ENCODE measurements around the gene MACF1. TPM values are rescaled to one million over a fixed set of nuclear protein-coding genes. Genes with fewer than 3 reads are reported as not detected.

Gene MACF1
- total RNA-seq, 1 donor from 2014 or later, result 396 TPM

DNA sequence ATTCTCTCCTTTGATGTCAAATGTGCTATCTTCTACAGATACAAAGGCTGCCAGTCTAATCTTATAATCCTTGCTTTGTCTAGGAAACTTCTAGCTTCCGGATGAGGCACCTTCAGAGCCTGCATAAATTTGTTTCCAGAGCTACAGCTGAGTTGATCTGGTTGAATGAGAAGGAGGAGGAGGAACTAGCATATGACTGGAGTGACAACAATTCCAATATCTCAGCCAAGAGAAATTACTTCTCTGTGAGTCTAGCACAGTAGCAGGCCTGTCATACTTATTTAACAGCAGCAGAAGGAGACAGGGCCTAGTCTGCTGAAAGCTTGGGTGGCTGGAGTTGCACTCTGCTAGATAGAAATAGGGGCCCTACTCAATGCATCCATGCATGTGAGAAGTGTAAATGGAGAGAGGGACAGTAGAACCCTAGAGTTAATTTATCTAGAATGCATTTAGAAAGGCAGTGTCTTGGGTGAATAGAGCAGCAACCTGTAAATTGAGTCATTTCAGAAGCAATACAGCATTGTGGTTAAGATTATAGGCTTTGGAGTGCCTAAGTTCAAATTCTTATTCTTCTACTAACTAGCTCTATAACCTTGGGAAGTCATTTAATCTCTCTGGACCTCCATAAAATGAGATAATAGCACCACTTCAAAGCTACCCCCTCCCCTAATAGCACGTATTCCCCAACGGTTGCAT lies 89.0 kb downstream of the MACF1 start:
- intact Hi-C loops (cut with micrococcal nuclease), result no loop called here

- intact Hi-C loops (cut with micrococcal nuclease), result no loop called here
Measured at GRCh38 chr1:39294531-39294930, 90.0 kb downstream of the MACF1 start.

- intact Hi-C loops (cut with micrococcal nuclease), result no loop called here
Measured at GRCh38 chr1:39295901-39296300, 91.4 kb downstream of the MACF1 start.

GRCh38 chr1:39297551-39297950 lies 93.1 kb downstream of the MACF1 start:
- intact Hi-C loops (cut with micrococcal nuclease), result no loop called here

- intact Hi-C loops (cut with micrococcal nuclease), result no loop called here
Measured at GRCh38 chr1:39301606-39302005, 97.1 kb downstream of the MACF1 start.

GRCh38 chr1:39305555-39305954 lies 101.1 kb downstream of the MACF1 start:
- intact Hi-C loops (cut with micrococcal nuclease), result no loop called here

DNA sequence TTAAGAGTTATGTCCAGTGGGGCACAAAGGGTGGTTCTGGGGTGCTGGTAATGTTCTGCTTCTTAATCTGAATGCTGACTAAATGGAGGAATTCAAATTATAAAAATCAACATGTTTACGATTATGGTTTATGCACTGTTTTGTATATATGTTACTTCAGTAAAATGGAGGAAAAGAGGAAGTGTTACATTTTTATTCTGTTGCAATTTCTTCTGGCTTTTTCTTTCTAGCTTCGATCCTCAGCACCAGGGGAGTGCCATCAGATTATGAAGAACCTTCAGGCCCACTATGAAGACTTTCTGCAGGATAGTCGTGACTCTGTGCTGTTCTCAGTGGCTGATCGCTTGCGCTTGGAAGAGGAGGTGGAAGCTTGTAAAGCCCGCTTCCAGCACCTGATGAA lies 105.5 kb downstream of the MACF1 start:
- intact Hi-C loops (cut with micrococcal nuclease), result loop anchor here (10.0 kb wide), 1 partner anchor 255 kb away; no protein-coding TSS in a partner anchor

DNA sequence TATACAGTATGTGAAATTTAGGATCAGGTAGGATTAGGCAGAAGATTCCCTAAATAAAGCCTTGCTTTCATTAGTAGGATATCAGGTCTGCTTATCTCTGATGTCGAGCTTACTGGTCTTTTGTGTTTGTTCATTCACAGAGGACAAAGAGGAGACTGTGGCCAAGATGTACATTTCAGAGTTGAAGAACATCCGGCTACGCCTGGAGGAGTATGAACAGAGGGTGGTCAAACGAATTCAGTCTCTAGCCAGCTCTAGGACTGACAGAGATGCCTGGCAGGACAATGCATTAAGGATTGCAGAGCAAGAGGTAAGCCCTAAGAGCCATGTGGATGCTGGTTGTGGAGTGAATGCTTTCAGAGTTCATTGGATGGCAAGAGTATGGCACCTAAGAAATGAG lies 106.2 kb downstream of the MACF1 start:
- intact Hi-C loops (cut with micrococcal nuclease), result loop anchor here (10.0 kb wide), 1 partner anchor 254 kb away; no protein-coding TSS in a partner anchor

GRCh38 chr1:39317111-39317510 lies 112.6 kb downstream of the MACF1 start:
- intact Hi-C loops (cut with micrococcal nuclease), result loop anchor here (10.0 kb wide), 1 partner anchor 248 kb away; no protein-coding TSS in a partner anchor

DNA sequence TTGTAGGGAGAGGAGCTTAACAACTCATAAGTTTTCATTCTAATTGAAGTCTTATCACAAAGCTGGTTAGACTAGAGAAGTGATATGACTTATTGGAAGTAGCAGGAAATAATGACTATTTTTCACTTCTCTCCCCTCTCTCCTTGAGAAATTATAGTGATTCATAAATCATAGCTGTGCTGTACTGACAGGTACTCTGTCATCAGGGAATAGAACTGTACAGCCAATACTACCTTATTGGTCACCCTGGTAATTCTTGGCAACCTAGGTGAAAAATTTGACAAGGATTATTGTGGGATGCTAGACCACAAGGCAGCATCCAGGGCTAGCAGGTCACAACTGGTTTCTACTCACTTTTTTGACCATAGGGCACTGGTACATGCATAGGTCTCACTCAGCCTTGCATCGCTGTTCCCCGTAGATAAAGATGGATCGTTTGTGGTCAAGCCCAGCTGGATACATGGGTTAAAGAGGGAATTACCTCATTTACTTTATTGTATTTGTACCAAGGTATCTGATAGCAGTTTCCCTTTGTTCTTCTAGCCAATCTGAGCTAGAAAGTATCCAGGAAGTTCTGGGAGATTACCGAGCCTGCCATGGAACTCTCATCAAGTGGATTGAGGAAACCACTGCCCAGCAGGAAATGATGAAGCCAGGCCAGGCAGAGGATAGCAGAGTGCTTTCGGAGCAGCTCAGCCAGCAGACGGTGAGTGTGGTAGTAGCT lies 113.6 kb downstream of the MACF1 start:
- intact Hi-C loops (cut with micrococcal nuclease), result loop anchor here (10.0 kb wide), 1 partner anchor 247 kb away; no protein-coding TSS in a partner anchor

DNA sequence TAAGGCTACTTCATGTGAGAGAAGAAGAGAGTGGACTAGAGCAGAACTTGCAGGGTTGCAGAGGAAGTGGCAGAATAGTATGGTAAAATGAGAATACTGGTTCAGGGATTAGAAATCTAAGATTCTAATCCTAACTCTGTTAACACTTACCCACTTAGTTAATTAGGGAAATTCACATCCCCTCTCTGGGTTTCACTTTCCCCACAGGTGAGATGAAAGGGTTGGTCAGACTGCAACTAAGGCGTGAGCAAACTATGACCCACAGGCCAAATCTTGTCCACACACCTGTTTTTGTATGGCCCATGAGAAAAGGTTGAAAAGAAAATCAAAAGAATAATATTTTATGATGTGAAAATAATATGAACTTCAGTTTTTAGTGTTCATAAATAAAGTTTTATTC lies 117.5 kb downstream of the MACF1 start:
- intact Hi-C loops (cut with micrococcal nuclease), result no loop called here

- intact Hi-C loops (cut with micrococcal nuclease), result no loop called here
Measured at GRCh38 chr1:39322431-39322830, 117.9 kb downstream of the MACF1 start.

DNA sequence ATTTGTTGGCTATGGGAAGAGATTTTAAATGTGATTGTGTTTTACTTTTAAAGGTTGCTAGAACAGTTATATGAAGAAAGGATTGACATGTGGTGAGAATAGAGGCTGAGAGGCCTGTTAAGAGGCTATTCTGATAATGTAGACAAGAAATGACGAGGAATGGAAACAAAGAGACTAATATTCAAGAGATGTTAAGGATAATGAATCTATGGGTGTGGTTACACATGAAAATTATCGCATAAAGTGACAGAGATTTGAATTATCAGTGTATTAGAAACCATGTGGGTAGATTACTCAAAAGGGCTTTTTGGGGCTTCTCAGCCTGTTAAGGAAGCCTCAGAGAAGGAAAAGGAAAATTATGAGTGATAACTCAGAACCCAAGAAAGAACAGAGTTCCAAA lies 120.4 kb downstream of the MACF1 start:
- intact Hi-C loops (cut with micrococcal nuclease), result no loop called here

DNA sequence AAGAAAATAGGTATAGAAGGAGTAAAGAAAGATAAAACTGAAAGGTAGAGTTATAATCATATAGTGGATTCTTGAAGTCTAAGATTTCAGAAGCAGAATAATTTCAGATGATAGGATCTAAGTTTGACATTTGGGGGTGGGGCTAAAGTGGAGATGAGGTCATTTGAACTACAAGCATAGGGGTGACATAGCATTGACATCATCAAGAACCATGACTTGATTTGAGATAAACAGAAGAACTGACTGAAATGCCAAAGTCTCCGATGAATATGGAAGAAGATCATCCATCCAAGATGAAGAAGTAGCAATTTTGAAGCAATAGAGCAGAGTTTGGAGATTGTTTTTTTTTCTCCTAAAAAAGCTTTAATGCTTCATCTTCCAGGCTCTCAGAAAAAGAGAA lies 122.3 kb downstream of the MACF1 start:
- intact Hi-C loops (cut with micrococcal nuclease), result no loop called here

- intact Hi-C loops (cut with micrococcal nuclease), result loop anchor here (2.0 kb wide), 1 partner anchor 145 kb away; no protein-coding TSS in a partner anchor
Measured at GRCh38 chr1:39328095-39328494, 123.6 kb downstream of the MACF1 start.

GRCh38 chr1:39328586-39329121 lies 124.2 kb downstream of the MACF1 start:
- intact Hi-C loops (cut with micrococcal nuclease), result loop anchor here (2.0 kb wide), 1 partner anchor 146 kb away; no protein-coding TSS in a partner anchor

DNA sequence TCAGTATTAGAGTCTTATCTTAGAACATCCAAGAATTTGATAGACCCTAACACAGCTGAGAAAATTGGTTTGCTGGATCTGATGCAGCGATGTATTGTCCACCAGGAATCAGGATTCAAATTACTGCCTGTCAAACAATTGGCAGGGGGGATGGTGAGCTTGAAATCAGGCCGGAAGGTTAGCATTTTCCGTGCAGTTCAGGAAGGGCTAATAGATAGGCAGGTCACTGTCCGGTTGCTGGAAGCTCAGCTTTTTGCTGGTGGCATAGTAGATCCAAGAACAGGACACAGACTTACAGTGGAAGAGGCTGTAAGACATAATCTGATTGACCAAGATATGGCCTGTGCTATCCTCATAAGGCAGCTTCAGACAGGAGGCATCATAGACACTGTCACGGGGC lies 127.2 kb downstream of the MACF1 start:
- intact Hi-C loops (cut with micrococcal nuclease), result no loop called here

- intact Hi-C loops (cut with micrococcal nuclease), result no loop called here
Measured at GRCh38 chr1:39332291-39332690, 127.8 kb downstream of the MACF1 start.

DNA sequence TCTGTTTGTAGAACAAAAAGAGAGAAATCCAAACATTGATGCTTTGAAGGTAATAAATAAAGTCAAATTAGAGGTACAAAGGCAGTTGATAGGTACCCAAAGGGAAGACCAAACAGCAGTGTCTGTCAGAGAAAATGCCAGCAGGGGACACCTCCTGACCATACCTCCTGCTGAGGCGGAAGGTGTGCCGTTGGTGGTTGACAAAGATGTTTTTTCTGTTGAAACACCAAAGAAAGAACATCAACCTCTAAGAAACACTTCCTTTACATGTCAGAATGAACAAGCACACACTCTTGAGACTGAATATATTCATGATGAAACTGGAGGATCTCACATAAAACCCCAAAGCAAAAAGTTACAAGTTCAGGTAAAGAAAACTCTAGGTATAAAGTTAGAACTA lies 128.3 kb downstream of the MACF1 start:
- intact Hi-C loops (cut with micrococcal nuclease), result no loop called here

- intact Hi-C loops (cut with micrococcal nuclease), result no loop called here
Measured at GRCh38 chr1:39333296-39333695, 128.8 kb downstream of the MACF1 start.

- intact Hi-C loops (cut with micrococcal nuclease), result no loop called here
Measured at GRCh38 chr1:39335216-39335615, 130.7 kb downstream of the MACF1 start.

DNA sequence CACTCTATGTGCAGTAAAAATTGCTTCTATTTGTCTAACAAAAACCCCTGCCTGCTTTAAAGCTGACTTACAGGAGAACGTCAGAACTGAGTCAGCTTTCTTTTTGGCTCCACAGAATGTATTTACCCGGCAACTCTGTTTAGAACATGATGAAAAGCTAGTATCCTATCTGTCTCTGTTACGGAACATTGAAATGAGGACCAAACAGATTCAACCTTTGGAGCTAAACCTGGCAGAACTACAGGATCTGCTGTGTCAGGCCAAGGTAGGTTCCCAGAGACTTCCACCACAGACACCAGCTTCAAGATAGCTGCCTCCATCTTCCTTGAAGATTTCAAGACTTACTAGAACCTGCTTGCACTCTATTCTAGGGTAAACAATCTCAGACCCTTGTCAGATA lies 132.6 kb downstream of the MACF1 start:
- intact Hi-C loops (cut with micrococcal nuclease), result no loop called here

Measured in T-helper 2 cell treated with Interferon-gamma antibody and Interleukin-4, amounts not matched to agents 100 ng/mL and 5 ng/mL, for 36 hours (primary cell).